ENCODE data around the gene VSTM2L. TPM values are rescaled to one million over a fixed set of nuclear protein-coding genes. Genes with fewer than 3 reads are reported as not detected.

The VSTM2L gene
- total RNA-seq, 4 donors from 2014 or later = 0.78 to 1.4 TPM; not detected in 2

DNA sequence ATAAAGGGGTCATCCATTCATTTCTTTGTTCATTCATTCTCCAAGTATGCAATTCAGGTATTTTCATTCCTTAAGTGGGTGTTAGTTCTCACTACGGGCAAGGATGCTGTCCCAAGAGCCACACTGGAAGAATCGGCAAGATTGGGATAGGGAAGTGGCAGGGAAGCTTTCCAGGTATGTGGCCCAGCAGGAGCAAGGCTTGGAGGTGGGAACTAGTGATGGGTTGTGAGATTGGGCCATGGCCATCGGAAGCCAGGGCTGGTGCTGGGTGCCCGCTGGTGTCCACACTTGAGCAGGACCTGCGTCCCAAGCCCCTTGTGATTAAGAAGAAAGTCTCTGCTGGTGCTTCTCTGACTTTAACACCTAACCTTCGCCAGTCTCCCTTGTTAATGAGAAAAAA, 15.1 kb downstream of the VSTM2L start:
- H3K27me3 ChIP-seq = peaks cover 74% of the 10 kb centered on the region
- TF ChIP-seq POLR2AphosphoS5 (IDR thresholded peaks at IDR 0.05) (no peak), POLR2A (IDR thresholded peaks at IDR 0.05) (no peak), EP300 (IDR thresholded peaks at IDR 0.05) (no peak)
- TF ChIP-seq, protein P1, sequence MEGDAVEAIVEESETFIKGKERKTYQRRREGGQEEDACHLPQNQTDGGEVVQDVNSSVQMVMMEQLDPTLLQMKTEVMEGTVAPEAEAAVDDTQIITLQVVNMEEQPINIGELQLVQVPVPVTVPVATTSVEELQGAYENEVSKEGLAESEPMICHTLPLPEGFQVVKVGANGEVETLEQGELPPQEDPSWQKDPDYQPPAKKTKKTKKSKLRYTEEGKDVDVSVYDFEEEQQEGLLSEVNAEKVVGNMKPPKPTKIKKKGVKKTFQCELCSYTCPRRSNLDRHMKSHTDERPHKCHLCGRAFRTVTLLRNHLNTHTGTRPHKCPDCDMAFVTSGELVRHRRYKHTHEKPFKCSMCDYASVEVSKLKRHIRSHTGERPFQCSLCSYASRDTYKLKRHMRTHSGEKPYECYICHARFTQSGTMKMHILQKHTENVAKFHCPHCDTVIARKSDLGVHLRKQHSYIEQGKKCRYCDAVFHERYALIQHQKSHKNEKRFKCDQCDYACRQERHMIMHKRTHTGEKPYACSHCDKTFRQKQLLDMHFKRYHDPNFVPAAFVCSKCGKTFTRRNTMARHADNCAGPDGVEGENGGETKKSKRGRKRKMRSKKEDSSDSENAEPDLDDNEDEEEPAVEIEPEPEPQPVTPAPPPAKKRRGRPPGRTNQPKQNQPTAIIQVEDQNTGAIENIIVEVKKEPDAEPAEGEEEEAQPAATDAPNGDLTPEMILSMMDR (IDR thresholded peaks at IDR 0.05) = no peak
- H3K9me3 ChIP-seq = no peaks in the 10 kb centered on the region
- 86% methylated on average over 6 of the region's 6 CpGs for WGBS
- H3K36me3 ChIP-seq = no peaks in the 10 kb centered on the region
- H3K4me3 ChIP-seq = no peak overlapping the region
- no peak overlapping the region for H3K27ac ChIP-seq
- no peak for DNase-seq (ENCODE audit: low spot score in 2 of 2)
- H3K4me1 ChIP-seq = peaks cover 17% of the 10 kb centered on the region

- Histone ChIP-seq H3K36me3 (no peaks in the 10 kb centered on the region), H3K27ac (no peak overlapping the region), H3K4me1 (peaks cover 16% of the 10 kb centered on the region), H3K4me3 (no peak overlapping the region), H3K27me3 (peaks cover 59% of the 10 kb centered on the region), H3K9me3 (no peaks in the 10 kb centered on the region)
- TF ChIP-seq EP300 (IDR thresholded peaks at IDR 0.05) (no peak), POLR2A (IDR thresholded peaks at IDR 0.05) (no peak), POLR2AphosphoS5 (IDR thresholded peaks at IDR 0.05) (no peak)
- TF ChIP-seq, protein P1 (IDR thresholded peaks at IDR 0.05) = no peak
- WGBS = 38% methylated on average over 4 of the region's 5 CpGs
- DNase-seq (ENCODE audit: low spot score in 2 of 2) = no peak
These were observed 16.6 kb downstream of the VSTM2L start for GRCh38 chr20:37919389-37920040.

DNA sequence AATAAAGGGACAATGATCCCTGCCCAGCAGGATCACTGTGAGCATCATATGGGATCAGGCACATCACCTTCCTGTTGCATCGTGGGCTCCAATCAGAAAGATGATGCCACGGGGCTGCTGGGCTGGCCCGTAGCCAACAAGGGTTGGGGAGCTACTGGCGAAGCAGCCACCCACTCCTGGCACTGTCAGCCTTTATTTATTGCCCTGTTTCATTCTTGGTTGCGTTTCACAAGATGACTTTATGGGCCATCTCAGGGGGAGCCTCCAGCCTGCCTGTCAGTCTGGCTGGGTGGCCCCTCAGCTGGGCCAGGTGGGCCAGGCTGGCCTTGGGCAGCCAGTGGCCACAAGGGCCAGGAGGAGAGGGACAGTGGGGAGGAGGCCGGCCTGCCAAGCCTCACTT, 17.3 kb downstream of the VSTM2L start:
- peaks cover 51% of the 10 kb centered on the region for H3K27me3 ChIP-seq
- H3K4me3 ChIP-seq = no peak overlapping the region
- H3K4me1 ChIP-seq = peaks cover 8% of the 10 kb centered on the region

DNA sequence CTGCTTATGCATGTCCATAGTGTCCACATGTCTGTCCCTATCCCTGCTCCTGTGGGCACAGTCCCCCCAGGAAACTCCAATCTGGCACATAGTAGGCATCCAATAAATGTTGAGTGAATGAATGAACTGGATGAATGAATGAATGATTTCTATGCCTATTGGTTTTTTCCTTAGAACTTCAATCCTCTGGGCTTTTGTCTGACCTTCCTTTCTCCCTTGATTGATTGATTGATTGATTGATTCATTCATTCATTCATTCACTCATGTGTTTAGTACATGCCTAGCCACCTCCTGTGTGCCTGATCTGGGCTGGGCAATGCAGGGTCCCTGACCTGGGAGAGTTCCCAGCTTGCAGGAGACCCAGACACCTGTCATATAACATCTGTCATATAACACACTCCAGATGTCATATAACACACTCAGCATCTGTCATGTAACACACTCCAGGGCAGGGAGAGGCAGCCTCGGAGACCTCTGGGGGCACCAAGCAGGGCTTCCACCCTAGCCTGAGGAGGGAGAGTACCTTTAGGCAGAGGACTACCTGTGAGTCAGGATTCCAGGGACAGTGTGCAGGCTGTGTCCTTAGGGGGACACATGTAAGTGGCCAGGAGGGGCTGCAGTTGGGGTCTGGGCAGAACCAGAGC, 17.9 kb downstream of the VSTM2L start:
- Histone ChIP-seq H3K36me3 (no peaks in the 10 kb centered on the region), H3K4me3 (no peak overlapping the region), H3K9me3 (no peaks in the 10 kb centered on the region), H3K27me3 (peaks cover 46% of the 10 kb centered on the region), H3K27ac (no peak overlapping the region), H3K4me1 (peaks cover 6% of the 10 kb centered on the region)
- WGBS = 67% methylated on average over 1 of the region's 1 CpG
- TF ChIP-seq EP300 (IDR thresholded peaks at IDR 0.05) (no peak), POLR2A (IDR thresholded peaks at IDR 0.05) (no peak)
- TF ChIP-seq, protein P1 (IDR thresholded peaks at IDR 0.05) = no peak
- DNase-seq (ENCODE audit: low spot score in 2 of 2) = no peak

More for the DNA sequence above, 17.3 kb downstream of the VSTM2L start:
- Histone ChIP-seq H3K36me3 (no peaks in the 10 kb centered on the region), H3K9me3 (no peaks in the 10 kb centered on the region), H3K27ac (no peak overlapping the region)
- WGBS = 36% methylated on average over 5 of the region's 6 CpGs
- no peak for DNase-seq (ENCODE audit: low spot score in 2 of 2)
- TF ChIP-seq POLR2AphosphoS5 (IDR thresholded peaks at IDR 0.05) (no peak), POLR2A (IDR thresholded peaks at IDR 0.05) (no peak)
- TF ChIP-seq, protein P1 (IDR thresholded peaks at IDR 0.05) = no peak

DNA sequence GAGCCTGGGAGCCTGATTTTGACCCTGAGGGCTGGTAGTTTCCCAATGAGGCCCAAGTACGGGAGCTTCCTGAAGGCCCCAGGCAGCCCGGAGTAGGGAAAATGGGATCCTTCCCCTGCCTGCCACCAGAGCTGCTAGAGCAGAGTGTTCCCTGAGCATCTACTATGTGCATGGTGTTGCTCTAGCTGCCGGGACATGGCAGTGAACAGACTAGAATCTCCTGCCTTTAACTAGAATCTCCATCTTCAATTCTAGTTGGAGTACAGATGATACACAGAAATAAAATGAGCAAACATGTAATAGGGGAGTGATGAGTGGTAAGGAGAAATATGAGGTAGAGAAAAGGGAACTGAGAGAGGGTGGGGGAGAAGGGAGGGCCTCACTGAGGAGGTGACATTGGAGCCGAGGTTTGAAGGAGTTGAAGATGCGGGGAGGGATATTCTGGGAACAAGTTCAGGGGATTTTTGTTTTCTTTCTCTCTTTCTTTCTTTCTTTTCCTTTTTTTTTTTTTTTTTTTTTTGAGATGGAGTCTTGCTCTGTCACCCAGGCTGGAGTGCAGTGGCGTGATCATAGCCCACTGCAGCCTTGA, 18.5 kb downstream of the VSTM2L start:
- Histone ChIP-seq H3K27ac (no peak overlapping the region), H3K9me3 (no peaks in the 10 kb centered on the region), H3K4me1 (no peaks in the 10 kb centered on the region), H3K27me3 (peaks cover 40% of the 10 kb centered on the region), H3K36me3 (no peaks in the 10 kb centered on the region), H3K4me3 (no peak overlapping the region)
- no peak for DNase-seq (ENCODE audit: low spot score in 2 of 2)
- 82% methylated on average over 6 of the region's 6 CpGs for WGBS
- TF ChIP-seq EP300 (IDR thresholded peaks at IDR 0.05) = no peak
- TF ChIP-seq POLR2AphosphoS5 (IDR thresholded peaks at IDR 0.05) = no peak
- TF ChIP-seq, protein P1 (IDR thresholded peaks at IDR 0.05) = no peak
- no peak for TF ChIP-seq POLR2A (IDR thresholded peaks at IDR 0.05)

All from suprapubic skin (tissue), 4 donors.